Measurements from ENCODE around the gene MT1F.

DNA sequence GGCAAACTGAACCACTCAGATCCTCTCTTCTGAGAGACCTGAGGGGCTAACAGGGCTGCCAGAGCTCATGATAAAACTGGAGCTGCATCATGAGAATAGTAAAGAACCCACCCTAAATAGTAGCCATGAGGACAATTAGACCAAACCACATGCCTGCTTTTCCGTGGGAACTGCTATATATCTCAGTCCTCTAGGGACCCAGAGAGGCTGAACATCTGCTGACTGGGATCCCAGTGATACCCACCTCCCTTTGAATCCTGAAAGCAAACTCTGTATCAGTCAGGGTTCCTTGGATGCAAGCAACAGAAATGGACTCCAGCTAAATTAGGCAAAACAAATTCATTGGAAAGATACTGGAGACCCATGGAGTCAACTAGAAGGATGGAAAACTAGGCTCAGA lies 31.0 kb downstream of the MT1F start:
- no peak for TF ChIP-seq POLR2AphosphoS5 (IDR thresholded peaks at IDR 0.05; ENCODE audit: borderline replicate concordance, low read depth, low read length)
- TF ChIP-seq EZH2 (IDR thresholded peaks at IDR 0.05), result no peak
- no peak for TF ChIP-seq FOXP2 (optimal IDR thresholded peaks at IDR 0.05; ENCODE audit: control extremely low read depth, extremely low read length, insufficient read depth)

Measured in SK-N-MC (cell line).